Fibroblast of lung (primary cell): ENCODE results near the gene PC.

ENCODE experiments used
- CTCF ChIP-seq, 2 donors: IDR thresholded peaks in 1 of 2; conservative IDR thresholded peaks in 1 of 2; 1 replicate in 1 of 2; 2 replicates in 1 of 2; pipeline ENCODE4 v1.5.1; 2011 to 2012; ENCODE audit warnings: low read length in 2 of 2, control low read depth in 1 of 2, inconsistent platforms in 1 of 2, low read depth in 1 of 2, mild to moderate bottlenecking in 1 of 2
- EZH2 ChIP-seq: IDR thresholded peaks from 2 replicates; pipeline ENCODE4 v1.5.1; 2012; ENCODE audit warnings: low read length, control low read depth, mild to moderate bottlenecking; ENCODE audit errors: missing control alignments

- TF ChIP-seq CTCF (conservative IDR thresholded peaks at IDR 0.05 in 1 of 2, IDR thresholded peaks at IDR 0.05 in 1 of 2; ENCODE audit: low read depth in 1 of 2, low read length in 2 of 2) (no peak), EZH2 (no peak)
Measured at GRCh38 chr11:66932543-66932942, 25.6 kb downstream of the PC start.
